ENCODE results near the gene KIF6. TPM values are rescaled to one million over a fixed set of nuclear protein-coding genes. Genes with fewer than 3 reads are reported as not detected.

The KIF6 gene
- total RNA-seq, 5 donors from 2014 or later (not counting 1 experiment from before 2014, with no cell fraction given): 0.53 TPM; not detected in 4

GRCh38 chr6:39752835-39753724 is 27.9 kb upstream of the KIF6 start:
- H3K27ac ChIP-seq (ENCODE audit: low read length): no peak overlapping the region
- H3K27me3 ChIP-seq (replicated peaks in 1 of 2; ENCODE audit: control insufficient read depth in 2 of 2, extremely low read depth in 1 of 2, insufficient read depth in 2 of 2, low read length in 1 of 2): peaks cover 0 to 8% of the 10 kb centered on the region in 2 experiments
- H3K9me3 ChIP-seq: no peaks in the 10 kb centered on the region
- ChIA-PET POLR2A (no interaction called here), CTCF (no interaction called here)
- H3K9me3 Mint-ChIP-seq: peaks cover 0 to 6% (median 0%) of the 10 kb centered on the region in 3 donors
- no peak overlapping the region for H3K4me3 Mint-ChIP-seq
- no peak overlapping the region for H3K4me3 ChIP-seq (ENCODE audit: control insufficient read depth in 1 of 2, extremely low read depth in 1 of 2, low read length in 1 of 2)
- DNase-seq: no peak
- H3K36me3 ChIP-seq (ENCODE audit: control insufficient read depth in 2 of 2, extremely low read depth in 1 of 2, insufficient read depth in 1 of 2, low read length in 1 of 2): no peaks in the 10 kb centered on the region
- WGBS (ENCODE audit: insufficient coverage): 71% methylated on average over 11 of the region's 12 CpGs
- ATAC-seq (replicated peaks in 1 of 4): no peak
- no peaks in the 10 kb centered on the region for H3K4me1 ChIP-seq (ENCODE audit: control insufficient read depth in 1 of 2, extremely low read depth in 1 of 2, insufficient read depth in 2 of 2, low read length in 2 of 2)
- H3K27ac Mint-ChIP-seq: no peak overlapping the region
- H3K27me3 Mint-ChIP-seq: peaks cover 9 to 24% of the 10 kb centered on the region in 2 donors
- H3K4me1 Mint-ChIP-seq: no peaks in the 10 kb centered on the region
- no peaks in the 10 kb centered on the region for H3K36me3 Mint-ChIP-seq

GRCh38 chr6:39746795-39747194 is 21.6 kb upstream of the KIF6 start:
- no peaks in the 10 kb centered on the region for H3K36me3 Mint-ChIP-seq

GRCh38 chr6:39733704-39734103 is 8.5 kb upstream of the KIF6 start:
- no peaks in the 10 kb centered on the region for H3K4me1 ChIP-seq (ENCODE audit: control insufficient read depth in 1 of 2, extremely low read depth in 1 of 2, insufficient read depth in 2 of 2, low read length in 2 of 2)
- DNase-seq (no peak), ATAC-seq (replicated peaks in 1 of 4) (no peak)
- WGBS (ENCODE audit: insufficient coverage): no CpG with 5 or more reads among the region's 2 CpGs
- POLR2A ChIA-PET: no interaction called here
- Mint-ChIP-seq H3K36me3 (no peaks in the 10 kb centered on the region), H3K27me3 (peaks cover 26 to 28% of the 10 kb centered on the region in 2 donors), H3K9me3 (peaks cover 3 to 5% (median 3%) of the 10 kb centered on the region in 3 donors), H3K4me3 (no peak overlapping the region), H3K27ac (no peak overlapping the region), H3K4me1 (no peaks in the 10 kb centered on the region)
- CTCF ChIA-PET: no interaction called here
- H3K4me3 ChIP-seq (ENCODE audit: control insufficient read depth in 1 of 2, extremely low read depth in 1 of 2, low read length in 1 of 2): no peak overlapping the region
- H3K27me3 ChIP-seq (replicated peaks in 1 of 2; ENCODE audit: control insufficient read depth in 2 of 2, extremely low read depth in 1 of 2, insufficient read depth in 2 of 2, low read length in 1 of 2): peaks cover 2 to 7% of the 10 kb centered on the region in 2 experiments
- no peaks in the 10 kb centered on the region for H3K36me3 ChIP-seq (ENCODE audit: control insufficient read depth in 2 of 2, extremely low read depth in 1 of 2, insufficient read depth in 1 of 2, low read length in 1 of 2)
- no peaks in the 10 kb centered on the region for H3K9me3 ChIP-seq
- no peak overlapping the region for H3K27ac ChIP-seq (ENCODE audit: low read length)

More at GRCh38 chr6:39746795-39747194, 21.6 kb upstream of the KIF6 start:
- Mint-ChIP-seq H3K27me3 (peaks cover 10 to 24% of the 10 kb centered on the region in 2 donors), H3K9me3 (peaks cover 2 to 3% (median 3%) of the 10 kb centered on the region in 3 donors), H3K27ac (no peak overlapping the region), H3K4me1 (no peaks in the 10 kb centered on the region), H3K4me3 (no peak overlapping the region)
- H3K9me3 ChIP-seq: no peaks in the 10 kb centered on the region
- H3K27me3 ChIP-seq (replicated peaks in 1 of 2; ENCODE audit: control insufficient read depth in 2 of 2, extremely low read depth in 1 of 2, insufficient read depth in 2 of 2, low read length in 1 of 2): peaks cover 0 to 3% of the 10 kb centered on the region in 2 experiments
- H3K27ac ChIP-seq (ENCODE audit: low read length): no peak overlapping the region
- no peak overlapping the region for H3K4me3 ChIP-seq (ENCODE audit: control insufficient read depth in 1 of 2, extremely low read depth in 1 of 2, low read length in 1 of 2)
- DNase-seq (no peak), ATAC-seq (replicated peaks in 1 of 4) (no peak)
- ChIA-PET POLR2A (no interaction called here), CTCF (interaction anchor here in 1 of 2 donors (0.6 kb wide), 1 partner anchor 1686 kb away, joined by 3 read pairs; no protein-coding TSS in a partner anchor)
- WGBS (ENCODE audit: insufficient coverage): no CpG with 5 or more reads among the region's 3 CpGs
- H3K36me3 ChIP-seq (ENCODE audit: control insufficient read depth in 2 of 2, extremely low read depth in 1 of 2, insufficient read depth in 1 of 2, low read length in 1 of 2): no peaks in the 10 kb centered on the region
- H3K4me1 ChIP-seq (ENCODE audit: control insufficient read depth in 1 of 2, extremely low read depth in 1 of 2, insufficient read depth in 2 of 2, low read length in 2 of 2): no peaks in the 10 kb centered on the region

GRCh38 chr6:39731565-39731964 is 6.4 kb upstream of the KIF6 start:
- H3K36me3 ChIP-seq (ENCODE audit: control insufficient read depth in 2 of 2, extremely low read depth in 1 of 2, insufficient read depth in 1 of 2, low read length in 1 of 2): no peaks in the 10 kb centered on the region
- no peak overlapping the region for H3K27ac ChIP-seq (ENCODE audit: low read length)
- Mint-ChIP-seq H3K27me3 (peaks cover 24 to 28% of the 10 kb centered on the region in 2 donors), H3K36me3 (no peaks in the 10 kb centered on the region), H3K4me3 (no peak overlapping the region), H3K4me1 (no peaks in the 10 kb centered on the region), H3K27ac (no peak overlapping the region), H3K9me3 (no peaks in the 10 kb centered on the region)
- no peaks in the 10 kb centered on the region for H3K9me3 ChIP-seq
- H3K4me1 ChIP-seq (ENCODE audit: control insufficient read depth in 1 of 2, extremely low read depth in 1 of 2, insufficient read depth in 2 of 2, low read length in 2 of 2): no peaks in the 10 kb centered on the region
- WGBS (ENCODE audit: insufficient coverage): 79% methylated on average over 4 of the region's 6 CpGs
- ATAC-seq (replicated peaks in 1 of 4) (no peak), DNase-seq (no peak)
- ChIA-PET CTCF (no interaction called here), POLR2A (no interaction called here)
- no peak overlapping the region for H3K4me3 ChIP-seq (ENCODE audit: control insufficient read depth in 1 of 2, extremely low read depth in 1 of 2, low read length in 1 of 2)
- peaks cover 2 to 4% of the 10 kb centered on the region in 2 experiments for H3K27me3 ChIP-seq (replicated peaks in 1 of 2; ENCODE audit: control insufficient read depth in 2 of 2, extremely low read depth in 1 of 2, insufficient read depth in 2 of 2, low read length in 1 of 2)

- ATAC-seq (replicated peaks in 1 of 4): no peak
- peaks cover 0 to 8% of the 10 kb centered on the region in 2 experiments for H3K4me1 ChIP-seq (ENCODE audit: control insufficient read depth in 1 of 2, extremely low read depth in 1 of 2, insufficient read depth in 2 of 2, low read length in 2 of 2)
- H3K27ac Mint-ChIP-seq: no peak overlapping the region
- ChIA-PET POLR2A (no interaction called here), CTCF (no interaction called here)
- no peaks in the 10 kb centered on the region for H3K36me3 Mint-ChIP-seq
- no peaks in the 10 kb centered on the region for H3K9me3 ChIP-seq
- peaks cover 0 to 2% (median 0%) of the 10 kb centered on the region in 3 donors for H3K4me1 Mint-ChIP-seq
- peaks cover 19 to 23% of the 10 kb centered on the region in 2 donors for H3K27me3 Mint-ChIP-seq
- no peak for DNase-seq
- no peaks in the 10 kb centered on the region for H3K36me3 ChIP-seq (ENCODE audit: control insufficient read depth in 2 of 2, extremely low read depth in 1 of 2, insufficient read depth in 1 of 2, low read length in 1 of 2)
- no peak overlapping the region for H3K4me3 ChIP-seq (ENCODE audit: control insufficient read depth in 1 of 2, extremely low read depth in 1 of 2, low read length in 1 of 2)
- H3K27me3 ChIP-seq (replicated peaks in 1 of 2; ENCODE audit: control insufficient read depth in 2 of 2, extremely low read depth in 1 of 2, insufficient read depth in 2 of 2, low read length in 1 of 2): peaks cover 2 to 11% of the 10 kb centered on the region in 2 experiments
- H3K9me3 Mint-ChIP-seq: no peaks in the 10 kb centered on the region
- H3K27ac ChIP-seq (ENCODE audit: low read length): no peak overlapping the region
- no peak overlapping the region for H3K4me3 Mint-ChIP-seq
Observed at GRCh38 chr6:39729945-39730344, 4.7 kb upstream of the KIF6 start.

GRCh38 chr6:39725632-39725997 is 407 bp upstream of the KIF6 start:
- Mint-ChIP-seq H3K4me3 (peak overlapping the region; percentile 37 to 92 (median 90)), H3K27ac (no peak overlapping the region)
- H3K27ac ChIP-seq (ENCODE audit: low read length): no peak overlapping the region

More at GRCh38 chr6:39725632-39725997, 407 bp upstream of the KIF6 start:
- ATAC-seq (replicated peaks in 1 of 4) (no peak), DNase-seq (no peak)
- peaks cover 0 to 5% of the 10 kb centered on the region in 2 donors for H3K27me3 Mint-ChIP-seq
- no peaks in the 10 kb centered on the region for H3K36me3 Mint-ChIP-seq
- CTCF ChIA-PET: no interaction called here
- H3K9me3 ChIP-seq: no peaks in the 10 kb centered on the region
- WGBS (ENCODE audit: insufficient coverage): 80% methylated on average over 13 of the region's 14 CpGs
- H3K4me1 ChIP-seq (ENCODE audit: control insufficient read depth in 1 of 2, extremely low read depth in 1 of 2, insufficient read depth in 2 of 2, low read length in 2 of 2): peaks cover 2 to 12% of the 10 kb centered on the region in 2 experiments
- H3K36me3 ChIP-seq (ENCODE audit: control insufficient read depth in 2 of 2, extremely low read depth in 1 of 2, insufficient read depth in 1 of 2, low read length in 1 of 2): no peaks in the 10 kb centered on the region
- H3K9me3 Mint-ChIP-seq: no peaks in the 10 kb centered on the region
- peaks cover 2 to 8% of the 10 kb centered on the region in 2 experiments for H3K27me3 ChIP-seq (replicated peaks in 1 of 2; ENCODE audit: control insufficient read depth in 2 of 2, extremely low read depth in 1 of 2, insufficient read depth in 2 of 2, low read length in 1 of 2)
- POLR2A ChIA-PET: no interaction called here
- H3K4me3 ChIP-seq (ENCODE audit: control insufficient read depth in 1 of 2, extremely low read depth in 1 of 2, low read length in 1 of 2): peak overlapping the region; percentile 38 to 56
- peaks cover 0 to 8% (median 2%) of the 10 kb centered on the region in 3 donors for H3K4me1 Mint-ChIP-seq

Measured in T-cell (primary cell).